IMR-90 (cell line): ENCODE measurements around the gene ZNF524. TPM values are rescaled to one million over a fixed set of nuclear protein-coding genes. Genes with fewer than 3 reads are reported as not detected.

ENCODE experiments used
- ATAC-seq: fragments of 200-7000 bp; cut with Tn5 transposase; 2 replicates; pipeline ENCODE4 v1.9.1; 2020; ENCODE audit warnings: low read depth, mild to moderate bottlenecking, moderate library complexity
- BruUV-seq: library from RNA; stranded (reverse); fragments of 400-500 nt; replicated peaks from 2 replicates; lab custom pipeline; 2021; lab: Mats Ljungman, UMichigan
- CTCF ChIA-PET: fragments of 300-600 bp; formaldehyde crosslinking; extraction: SDS; loops from one replicate; lab custom pipeline; 2021; ENCODE audit warnings: antibody characterized with exemption; lab: Yijun Ruan, JAX
- POLR2A ChIA-PET: fragments of 300-600 bp; sonication (Branson Sonifier 250); formaldehyde crosslinking; loops from one replicate; lab custom pipeline; 2022; ENCODE audit warnings: antibody characterized with exemption; ENCODE audit not compliant: unreplicated experiment; lab: Charles Lee
- DNase-seq: peaks from one replicate; pipeline ENCODE4 v3.0.0; 2013
- H2AFZ ChIP-seq: replicated peaks from 2 replicates; pipeline ENCODE3; 2013; ENCODE audit warnings: low read length, mild to moderate bottlenecking; ENCODE audit not compliant: poor library complexity
- H2AK5ac ChIP-seq: 2 replicates; pipeline ENCODE4 v1.6.1; 2013; ENCODE audit warnings: low read depth, low read length, inconsistent platforms
- H2AK9ac ChIP-seq: replicated peaks from 2 replicates; pipeline ENCODE3; 2013; ENCODE audit warnings: mild to moderate bottlenecking, low read depth, low read length, moderate library complexity; ENCODE audit not compliant: poor library complexity
- H2BK120ac ChIP-seq: 2 replicates; pipeline ENCODE4 v1.6.1; 2013; ENCODE audit warnings: low read depth, low read length, inconsistent platforms
- H2BK15ac ChIP-seq: 3 replicates; pipeline ENCODE4 v1.6.1; 2013; ENCODE audit warnings: low read depth, low read length, inconsistent platforms
- H2BK20ac ChIP-seq: 2 replicates; pipeline ENCODE4 v1.6.1; 2013; ENCODE audit warnings: low read depth, mild to moderate bottlenecking, inconsistent platforms, low read length, moderate library complexity
- H2BK5ac ChIP-seq: 2 replicates; pipeline ENCODE4 v1.6.1; 2013; ENCODE audit warnings: mild to moderate bottlenecking, low read depth, low read length, inconsistent platforms; ENCODE audit not compliant: poor library complexity, severe bottlenecking
- H3K14ac ChIP-seq: replicated peaks from 2 replicates; pipeline ENCODE4 v1.6.1; 2013; ENCODE audit warnings: low read depth, low read length, inconsistent platforms
- H3K18ac ChIP-seq: 2 replicates; pipeline ENCODE4 v1.6.1; 2013; ENCODE audit warnings: low read depth, low read length, control low read depth
- H3K23ac ChIP-seq: 2 replicates; pipeline ENCODE4 v1.6.1; 2013; ENCODE audit warnings: low read depth, low read length, inconsistent platforms
- H3K27ac ChIP-seq: 2 replicates; pipeline ENCODE4 v1.5.1; 2013; ENCODE audit warnings: mild to moderate bottlenecking, control low read depth, low read length; ENCODE audit not compliant: insufficient read depth
- H3K27me3 ChIP-seq: 2 replicates; pipeline ENCODE4 v1.6.1; 2013; ENCODE audit warnings: low read length; ENCODE audit not compliant: control insufficient read depth, insufficient read depth
- H3K36me3 ChIP-seq: 2 replicates; pipeline ENCODE4 v1.6.1; 2013; ENCODE audit warnings: low read length, mixed read lengths; ENCODE audit not compliant: control insufficient read depth, insufficient read depth
- H3K4ac ChIP-seq: 2 replicates; pipeline ENCODE4 v1.6.1; 2013; ENCODE audit warnings: low read depth, low read length, inconsistent platforms
- H3K4me1 ChIP-seq: 2 replicates; pipeline ENCODE4 v1.6.1; 2013; ENCODE audit warnings: low read length, mixed read lengths; ENCODE audit not compliant: control insufficient read depth, insufficient read depth
- H3K4me2 ChIP-seq: 2 replicates; pipeline ENCODE4 v1.6.1; 2013; ENCODE audit warnings: low read depth, mild to moderate bottlenecking, control low read depth, low read length, moderate library complexity
- H3K4me3 ChIP-seq: 2 replicates; pipeline ENCODE4 v1.5.1; 2013; ENCODE audit warnings: low read depth, mild to moderate bottlenecking, control low read depth, low read length, moderate library complexity; ENCODE audit not compliant: insufficient read depth
- H3K56ac ChIP-seq: 2 replicates; pipeline ENCODE4 v1.6.1; 2013; ENCODE audit warnings: low read length, inconsistent platforms; ENCODE audit not compliant: insufficient read depth; ENCODE audit errors: extremely low read depth
- H3K79me1 ChIP-seq, 2 experiments: 2 replicates each; pipeline ENCODE4 v1.6.1; 2013; ENCODE audit warnings: low read length in 2 of 2, inconsistent platforms in 1 of 2, low read depth in 1 of 2
- H3K9ac ChIP-seq: 2 replicates; pipeline ENCODE4 v1.6.1; 2013; ENCODE audit warnings: low read depth, low read length, control low read depth
- H3K9me1 ChIP-seq: 2 replicates; pipeline ENCODE4 v1.6.1; 2013; ENCODE audit warnings: low read length, inconsistent platforms; ENCODE audit not compliant: insufficient read depth
- H3K9me3 ChIP-seq: 2 replicates; pipeline ENCODE4 v1.6.1; 2013; ENCODE audit warnings: low read length; ENCODE audit not compliant: control insufficient read depth, insufficient read depth
- H4K20me1 ChIP-seq: 2 replicates; pipeline ENCODE4 v1.6.1; 2013; ENCODE audit warnings: low read length, inconsistent platforms; ENCODE audit not compliant: insufficient read depth
- H4K5ac ChIP-seq: 2 replicates; pipeline ENCODE4 v1.6.1; 2013; ENCODE audit warnings: mild to moderate bottlenecking, low read depth, low read length, control low read depth
- H4K8ac ChIP-seq, 2 experiments: 2 replicates each; pipeline ENCODE4 v1.6.1; 2013; ENCODE audit warnings: low read depth in 2 of 2, low read length in 2 of 2, control low read depth in 1 of 2, inconsistent platforms in 1 of 2
- H4K91ac ChIP-seq: 2 replicates; pipeline ENCODE4 v1.6.1; 2013; ENCODE audit warnings: low read depth, low read length, inconsistent platforms; ENCODE audit not compliant: insufficient read depth
- BHLHE40 ChIP-seq: fragments of 150-350 bp; IDR thresholded peaks from 2 replicates; pipeline ENCODE4 v1.6.1; 2016; ENCODE audit warnings: mild to moderate bottlenecking, low read depth, low read length
- MAFK ChIP-seq: IDR thresholded peaks from 2 replicates; pipeline ENCODE4 v1.6.1; 2012; ENCODE audit warnings: low read depth, low read length, improper control_type of control experiment
- POLR2A ChIP-seq: IDR thresholded peaks from 2 replicates; pipeline ENCODE4 v1.6.1; 2012; ENCODE audit warnings: mild to moderate bottlenecking, low read depth, low read length
- WGBS, 2 experiments: methylation state at CpG; one replicate each; pipeline versions ENCODE4 v1.1.5 to v1.1.7; 2013; ENCODE audit warnings: missing lambda C conversion rate in 2 of 2; ENCODE audit not compliant: insufficient read length in 1 of 2; ENCODE audit errors: extremely low coverage in 2 of 2; 5-methylcytosine and 5-hydroxymethylcytosine counted together
- dilution Hi-C: fragments of 300-500 bp; cut with HindIII; formaldehyde crosslinking; loops from one replicate; pipeline ENCODE4 v1.14.3; 2018; ENCODE audit warnings: low sequenced_read_pairs; ENCODE audit not compliant: unreplicated experiment
- in situ Hi-C: fragments of 300-500 bp; cut with MboI; formaldehyde crosslinking; loops from 3 replicates; pipeline ENCODE4 v1.14.3; 2019; ENCODE audit warnings: low sequenced_read_pairs, inconsistent platforms, mixed read lengths
- intact Hi-C: fragments of 100-400 bp; cut with micrococcal nuclease; formaldehyde crosslinking; loops from 2 replicates; pipeline ENCODE4 v1.10.0; 2022
- polyA plus RNA-seq, 3 experiments: library from polyadenylated mRNA; depleted of rRNA; stranded (reverse); fragments of >200 nt; gene quantifications; 2 replicates each; pipeline ENCODE4 v1.2.3, GENCODE V29; 2012; ENCODE audit warnings: low replicate concordance in 1 of 3
- total RNA-seq: library from RNA; depleted of rRNA; stranded (reverse); fragments of >200 nt; gene quantifications from 2 replicates; pipeline ENCODE4 v1.2.3, GENCODE V29; 2012

Gene ZNF524
- total and polyA plus RNA-seq, 2 of the 4 experiments (the other 2 are of a cell fraction), result 2.3 to 6.6 TPM

GRCh38 chr19:55651236-55651635, 51.1 kb downstream of the ZNF524 start:
- Histone ChIP-seq H3K18ac (no peak overlapping the region), H3K4me1 (peaks cover 5% of the 10 kb centered on the region), H2AK5ac (no peak overlapping the region), H2BK20ac (no peak overlapping the region), H3K27ac (no peak overlapping the region), H3K4me3 (no peak overlapping the region), H2AK9ac (no peak overlapping the region), H2BK120ac (no peak overlapping the region), H4K20me1 (peaks cover 17% of the 10 kb centered on the region), H3K23ac (no peak overlapping the region), H4K8ac (no peak overlapping the region), H2BK15ac (no peak overlapping the region), H2AFZ (no peak overlapping the region), H3K9me3 (no peaks in the 10 kb centered on the region), H3K14ac (no peak overlapping the region), H3K27me3 (no peaks in the 10 kb centered on the region), H2BK5ac (no peak overlapping the region), H3K56ac (no peak overlapping the region), H4K91ac (no peak overlapping the region), H3K36me3 (peaks cover 8% of the 10 kb centered on the region), H4K5ac (no peak overlapping the region), H3K9ac (no peak overlapping the region), H3K79me1 (peaks cover 14 to 24% of the 10 kb centered on the region in 2 experiments; a peak in 3 of 4 replicates), H3K9me1 (no peaks in the 10 kb centered on the region), H3K4me2 (no peak overlapping the region), H3K4ac (no peak overlapping the region)
- TF ChIP-seq POLR2A (no peak), BHLHE40 (no peak), MAFK (no peak)
- WGBS, 2 experiments, result 94% methylated on average over 2 of the region's 18 CpGs; no CpG with 5 or more reads in 1 of the 2 experiments
- in situ Hi-C loops (loop anchor here (25.0 kb wide), 2 partner anchors 1189 to 1514 kb away; partner anchors contain the start of genes CDC42EP5, CNOT3 and LENG9), dilution Hi-C loops (no loop called here), intact Hi-C loops (no loop called here)
- CTCF ChIA-PET, result no interaction called here
- ATAC-seq (no peak), DNase-seq (no peak)
- no TSS peak for BruUV-seq
- POLR2A ChIA-PET, result no interaction called here
